K562 (cell line): ENCODE results near the gene PCDHGA4. TPM values are rescaled to one million over a fixed set of nuclear protein-coding genes. Genes with fewer than 3 reads are reported as not detected.

Experiments
- BRF2 ChIP-seq: IDR thresholded peaks from 3 replicates; pipeline ENCODE4 v1.6.1; 2011; ENCODE audit warnings: borderline replicate concordance, mild to moderate bottlenecking; ENCODE audit not compliant: insufficient read length, insufficient read depth
- CAMTA2 ChIP-seq: fragments of 250-450 bp; sonication (Bioruptor Pico); conservative IDR thresholded peaks from 2 replicates; pipeline ENCODE4 v1.5.1; 2022
- E2F1 ChIP-seq: sonication (generic); formaldehyde crosslinking; IDR thresholded peaks from 2 replicates; pipeline ENCODE4 v1.8.1; 2023; ENCODE audit warnings: mild to moderate bottlenecking, missing genetic modification reagents, moderate library complexity
- ETS1 ChIP-seq: conservative IDR thresholded peaks from 2 replicates; pipeline ENCODE4 v1.6.1; 2011; ENCODE audit warnings: low read depth, mild to moderate bottlenecking, low read length; ENCODE audit not compliant: control insufficient read depth
- GTF2F1 ChIP-seq: IDR thresholded peaks from 2 replicates; pipeline ENCODE4 v1.6.1; 2011; ENCODE audit warnings: low read depth, low read length, improper control_type of control experiment
- ID3 ChIP-seq, 2 experiments: fragments of 250-450 bp in 1 of 2; fragments of 450-650 bp in 1 of 2; sonication (Bioruptor Pico) in 1 of 2; IDR thresholded peaks; 2 replicates each; pipeline versions ENCODE4 v1.6.1 to v1.8.0; 2016 to 2021; ENCODE audit warnings: mild to moderate bottlenecking in 2 of 2, moderate library complexity in 2 of 2, missing compliant biosample characterization in 1 of 2, missing genetic modification characterization in 1 of 2
- SAFB2 ChIP-seq: fragments of 200-400 bp; formaldehyde crosslinking; IDR thresholded peaks from 2 replicates; pipeline ENCODE4 v1.6.1; 2018; ENCODE audit warnings: borderline replicate concordance, low read length, low read depth, moderate library complexity; ENCODE audit not compliant: severe bottlenecking
- ZNF318 ChIP-seq, 2 experiments: fragments of 450-650 bp; IDR thresholded peaks; 2 replicates each; pipeline ENCODE4 v1.6.1; 2016; ENCODE audit warnings: mild to moderate bottlenecking in 2 of 2, borderline replicate concordance in 1 of 2, low read depth in 1 of 2, moderate library complexity in 1 of 2
- ZNF639 ChIP-seq, 2 experiments: fragments of 200-800 bp in 1 of 2; sonication (Bioruptor generic) in 1 of 2; sonication (generic) in 1 of 2; formaldehyde crosslinking in 1 of 2; IDR thresholded peaks in 1 of 2; conservative IDR thresholded peaks in 1 of 2; 2 replicates each; pipeline versions ENCODE4 v1.5.0 to v1.6.1; 2016 to 2020; ENCODE audit warnings: missing compliant biosample characterization in 1 of 2, missing genetic modification characterization in 1 of 2, missing genetic modification reagents in 1 of 2
- polyA plus RNA-seq, 8 experiments: library from polyadenylated mRNA; depleted of rRNA in 4 of 8; stranded (reverse) in 5 of 8; unstranded in 3 of 8; fragments of >200 nt; fragmentation: Nextera tagmentation in 2 of 8; fragmentation: Illumina TruSeq in 1 of 8; extraction: Ambion mirVana in 2 of 8; extraction: Trizol in 1 of 8; gene quantifications; 2 replicates each; pipeline versions ENCODE4 v1.2.1 to v1.2.3, GENCODE V29; 2011 to 2014; ENCODE audit warnings: inconsistent platforms in 1 of 8, missing spikeins in 1 of 8
- total RNA-seq, 7 experiments: library from RNA; depleted of rRNA in 6 of 7; stranded (reverse); fragments of >200 nt in 6 of 7; fragmentation: Illumina TruSeq in 2 of 7; extraction: Trizol in 2 of 7; gene quantifications; 2 replicates each; pipeline versions ENCODE4 v1.2.1 to v1.2.3, GENCODE V29; 2011 to 2021; ENCODE audit warnings: low replicate concordance in 1 of 7

Gene PCDHGA4
- total and polyA plus RNA-seq, 9 of the 15 experiments (the other 6 are each of a cell fraction or from before 2014, with no cell fraction given) = 0.12 to 0.40 (median 0.36) TPM; not detected in 2

- TF ChIP-seq ZNF318 (IDR thresholded peaks at IDR 0.05; ENCODE audit: borderline replicate concordance in 1 of 2, low read depth in 1 of 2) (no peak), SAFB2 (no peak), E2F1 (no peak), BRF2 (no peak), GTF2F1 (no peak), ETS1 (no peak), ID3 (CRISPR knock-in tag; IDR thresholded peaks at IDR 0.05) (no peak), ID3 (tag; IDR thresholded peaks at IDR 0.05) (no peak), ZNF639 (CRISPR knock-in tag; conservative IDR thresholded peaks at IDR 0.05 in 1 of 2, IDR thresholded peaks at IDR 0.05 in 1 of 2) (no peak), CAMTA2 (CRISPR knock-in tag) (no peak)
These were observed 3.2 kb upstream of the PCDHGA4 start (continued) for GRCh38 chr5:141351591-141351990.
